ENCODE measurements around the gene ATIC.

Gene ATIC

DNA sequence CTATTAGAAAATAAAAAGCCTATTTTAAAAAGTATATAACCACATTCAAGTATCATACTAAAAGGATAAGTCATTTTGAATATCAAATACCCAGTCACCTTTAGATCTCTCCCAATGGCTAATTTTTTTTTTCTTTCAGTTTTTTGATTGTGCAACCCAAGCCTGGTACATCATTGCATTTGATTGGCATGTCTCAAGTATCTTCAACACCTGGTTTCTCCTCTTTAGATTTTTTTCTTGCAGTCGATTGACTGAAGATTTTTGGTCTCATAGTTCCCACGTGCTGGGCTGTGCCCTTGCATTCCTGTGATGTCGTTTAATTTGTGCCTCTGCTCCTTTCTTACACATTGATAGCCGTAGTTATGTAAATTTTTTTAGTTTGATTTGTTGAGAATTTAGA, 40.7 kb downstream of the ATIC start:
- ATAC-seq, result no peak
- TF ChIP-seq ZC3H10 (CRISPR knock-in tag; IDR thresholded peaks at IDR 0.05), result no peak
- TF ChIP-seq, protein P1, sequence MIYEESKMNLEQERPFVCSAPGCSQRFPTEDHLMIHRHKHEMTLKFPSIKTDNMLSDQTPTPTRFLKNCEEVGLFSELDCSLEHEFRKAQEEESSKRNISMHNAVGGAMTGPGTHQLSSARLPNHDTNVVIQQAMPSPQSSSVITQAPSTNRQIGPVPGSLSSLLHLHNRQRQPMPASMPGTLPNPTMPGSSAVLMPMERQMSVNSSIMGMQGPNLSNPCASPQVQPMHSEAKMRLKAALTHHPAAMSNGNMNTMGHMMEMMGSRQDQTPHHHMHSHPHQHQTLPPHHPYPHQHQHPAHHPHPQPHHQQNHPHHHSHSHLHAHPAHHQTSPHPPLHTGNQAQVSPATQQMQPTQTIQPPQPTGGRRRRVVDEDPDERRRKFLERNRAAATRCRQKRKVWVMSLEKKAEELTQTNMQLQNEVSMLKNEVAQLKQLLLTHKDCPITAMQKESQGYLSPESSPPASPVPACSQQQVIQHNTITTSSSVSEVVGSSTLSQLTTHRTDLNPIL (CRISPR knock-in tag; IDR thresholded peaks at IDR 0.05; ENCODE audit: low read depth), result no peak
- TF ChIP-seq, protein P2, sequence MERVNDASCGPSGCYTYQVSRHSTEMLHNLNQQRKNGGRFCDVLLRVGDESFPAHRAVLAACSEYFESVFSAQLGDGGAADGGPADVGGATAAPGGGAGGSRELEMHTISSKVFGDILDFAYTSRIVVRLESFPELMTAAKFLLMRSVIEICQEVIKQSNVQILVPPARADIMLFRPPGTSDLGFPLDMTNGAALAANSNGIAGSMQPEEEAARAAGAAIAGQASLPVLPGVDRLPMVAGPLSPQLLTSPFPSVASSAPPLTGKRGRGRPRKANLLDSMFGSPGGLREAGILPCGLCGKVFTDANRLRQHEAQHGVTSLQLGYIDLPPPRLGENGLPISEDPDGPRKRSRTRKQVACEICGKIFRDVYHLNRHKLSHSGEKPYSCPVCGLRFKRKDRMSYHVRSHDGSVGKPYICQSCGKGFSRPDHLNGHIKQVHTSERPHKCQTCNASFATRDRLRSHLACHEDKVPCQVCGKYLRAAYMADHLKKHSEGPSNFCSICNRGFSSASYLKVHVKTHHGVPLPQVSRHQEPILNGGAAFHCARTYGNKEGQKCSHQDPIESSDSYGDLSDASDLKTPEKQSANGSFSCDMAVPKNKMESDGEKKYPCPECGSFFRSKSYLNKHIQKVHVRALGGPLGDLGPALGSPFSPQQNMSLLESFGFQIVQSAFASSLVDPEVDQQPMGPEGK (CRISPR knock-in tag; IDR thresholded peaks at IDR 0.05; ENCODE audit: borderline replicate concordance), result no peak
- no peak for TF ChIP-seq ESRRG (CRISPR knock-in tag; IDR thresholded peaks at IDR 0.05)
- TF ChIP-seq ZNF70 (CRISPR knock-in tag; IDR thresholded peaks at IDR 0.05), result no peak
- TF ChIP-seq ISL1 (CRISPR knock-in tag; IDR thresholded peaks at IDR 0.05), result no peak
- no peak for TF ChIP-seq PPARA (CRISPR knock-in tag; IDR thresholded peaks at IDR 0.05; ENCODE audit: borderline replicate concordance)
- TF ChIP-seq ZNF565 (CRISPR knock-in tag; conservative IDR thresholded peaks at IDR 0.05; ENCODE audit: low read depth), result no peak
- TF ChIP-seq TCF4 (CRISPR knock-in tag; IDR thresholded peaks at IDR 0.05; ENCODE audit: borderline replicate concordance), result no peak
- no peak for TF ChIP-seq GLIS3 (CRISPR knock-in tag; IDR thresholded peaks at IDR 0.05)
- TF ChIP-seq BACH2 (CRISPR knock-in tag; IDR thresholded peaks at IDR 0.05; ENCODE audit: borderline replicate concordance), result no peak
- no peak for TF ChIP-seq TOX (CRISPR knock-in tag; IDR thresholded peaks at IDR 0.05; ENCODE audit: borderline replicate concordance)
- TF ChIP-seq ZFP30 (CRISPR knock-in tag; IDR thresholded peaks at IDR 0.05), result no peak
- TF ChIP-seq, protein P3, sequence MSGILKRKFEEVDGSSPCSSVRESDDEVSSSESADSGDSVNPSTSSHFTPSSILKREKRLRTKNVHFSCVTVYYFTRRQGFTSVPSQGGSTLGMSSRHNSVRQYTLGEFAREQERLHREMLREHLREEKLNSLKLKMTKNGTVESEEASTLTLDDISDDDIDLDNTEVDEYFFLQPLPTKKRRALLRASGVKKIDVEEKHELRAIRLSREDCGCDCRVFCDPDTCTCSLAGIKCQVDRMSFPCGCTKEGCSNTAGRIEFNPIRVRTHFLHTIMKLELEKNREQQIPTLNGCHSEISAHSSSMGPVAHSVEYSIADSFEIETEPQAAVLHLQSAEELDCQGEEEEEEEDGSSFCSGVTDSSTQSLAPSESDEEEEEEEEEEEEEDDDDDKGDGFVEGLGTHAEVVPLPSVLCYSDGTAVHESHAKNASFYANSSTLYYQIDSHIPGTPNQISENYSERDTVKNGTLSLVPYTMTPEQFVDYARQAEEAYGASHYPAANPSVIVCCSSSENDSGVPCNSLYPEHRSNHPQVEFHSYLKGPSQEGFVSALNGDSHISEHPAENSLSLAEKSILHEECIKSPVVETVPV (CRISPR knock-in tag; IDR thresholded peaks at IDR 0.05), result no peak
- no peak for TF ChIP-seq ARNTL (CRISPR knock-in tag; IDR thresholded peaks at IDR 0.05; ENCODE audit: borderline replicate concordance, low read depth)

DNA sequence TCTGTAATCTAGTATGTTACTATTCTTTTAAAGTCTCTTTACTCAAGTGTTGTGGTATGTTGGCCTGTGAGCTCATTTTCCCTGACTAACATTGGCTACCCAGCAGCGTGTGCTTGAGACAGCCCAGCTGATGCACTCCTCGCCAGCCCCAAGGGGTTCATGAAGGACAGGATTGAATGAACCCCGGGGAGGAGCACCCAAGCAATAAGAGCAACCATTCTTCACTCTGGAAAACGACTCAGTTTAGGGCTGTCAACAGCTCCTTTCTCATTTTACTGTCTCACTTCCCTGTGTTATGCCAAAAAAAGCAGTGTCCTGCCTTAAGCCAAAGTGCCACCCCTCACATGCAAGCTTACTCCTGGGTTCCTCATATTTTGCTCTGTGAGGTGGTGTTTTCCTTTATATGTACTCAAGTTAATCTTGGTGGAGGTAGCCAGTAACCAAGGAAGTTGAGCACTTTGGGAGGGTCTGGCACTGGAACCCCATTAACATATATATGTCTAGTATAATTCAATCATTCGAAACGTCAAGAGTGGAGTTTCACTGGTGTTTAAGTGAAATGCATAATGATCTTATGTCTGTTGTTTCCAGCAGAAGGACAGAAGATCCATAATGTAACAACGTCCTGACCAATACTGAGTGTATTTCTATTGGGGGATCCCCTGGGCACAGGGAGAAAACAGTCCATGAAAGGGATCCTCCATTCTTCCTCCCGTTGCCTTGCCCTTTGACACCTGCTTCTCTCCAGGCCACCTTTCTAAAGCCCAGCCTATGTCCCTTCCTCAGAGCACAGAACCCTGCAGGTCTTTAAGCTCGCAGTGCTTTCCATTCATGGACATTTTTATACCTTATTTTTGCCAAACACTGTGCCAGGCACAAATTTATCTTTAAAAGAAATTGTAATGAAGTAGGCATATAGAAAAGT, 43.2 kb downstream of the ATIC start:
- ATAC-seq, result no peak; the same call in 2 of the 3 replicates
- TF ChIP-seq, protein P2 (CRISPR knock-in tag; IDR thresholded peaks at IDR 0.05; ENCODE audit: borderline replicate concordance), result no peak
- TF ChIP-seq TCF4 (CRISPR knock-in tag; IDR thresholded peaks at IDR 0.05; ENCODE audit: borderline replicate concordance) (no peak), PPARA (CRISPR knock-in tag; IDR thresholded peaks at IDR 0.05; ENCODE audit: borderline replicate concordance) (no peak), SNAI2 (CRISPR knock-in tag; IDR thresholded peaks at IDR 0.05) (no peak), GLIS3 (CRISPR knock-in tag; IDR thresholded peaks at IDR 0.05) (no peak), TOX (CRISPR knock-in tag; IDR thresholded peaks at IDR 0.05; ENCODE audit: borderline replicate concordance) (no peak), ZNF70 (CRISPR knock-in tag; IDR thresholded peaks at IDR 0.05) (no peak), ESRRG (CRISPR knock-in tag; IDR thresholded peaks at IDR 0.05) (no peak), CSDC2 (CRISPR knock-in tag; IDR thresholded peaks at IDR 0.05) (no peak), ISL1 (CRISPR knock-in tag; IDR thresholded peaks at IDR 0.05) (no peak), BACH2 (CRISPR knock-in tag; IDR thresholded peaks at IDR 0.05; ENCODE audit: borderline replicate concordance) (no peak), ZFP3 (CRISPR knock-in tag; IDR thresholded peaks at IDR 0.05) (no peak), ZNF565 (CRISPR knock-in tag; conservative IDR thresholded peaks at IDR 0.05; ENCODE audit: low read depth) (no peak), ZFP30 (CRISPR knock-in tag; IDR thresholded peaks at IDR 0.05) (no peak), OSR1 (CRISPR knock-in tag; IDR thresholded peaks at IDR 0.05) (no peak), ZC3H10 (CRISPR knock-in tag; IDR thresholded peaks at IDR 0.05) (no peak), ZNF8 (CRISPR knock-in tag; IDR thresholded peaks at IDR 0.05) (no peak)
- TF ChIP-seq, protein P3 (CRISPR knock-in tag; IDR thresholded peaks at IDR 0.05), result no peak
- TF ChIP-seq, protein P4, sequence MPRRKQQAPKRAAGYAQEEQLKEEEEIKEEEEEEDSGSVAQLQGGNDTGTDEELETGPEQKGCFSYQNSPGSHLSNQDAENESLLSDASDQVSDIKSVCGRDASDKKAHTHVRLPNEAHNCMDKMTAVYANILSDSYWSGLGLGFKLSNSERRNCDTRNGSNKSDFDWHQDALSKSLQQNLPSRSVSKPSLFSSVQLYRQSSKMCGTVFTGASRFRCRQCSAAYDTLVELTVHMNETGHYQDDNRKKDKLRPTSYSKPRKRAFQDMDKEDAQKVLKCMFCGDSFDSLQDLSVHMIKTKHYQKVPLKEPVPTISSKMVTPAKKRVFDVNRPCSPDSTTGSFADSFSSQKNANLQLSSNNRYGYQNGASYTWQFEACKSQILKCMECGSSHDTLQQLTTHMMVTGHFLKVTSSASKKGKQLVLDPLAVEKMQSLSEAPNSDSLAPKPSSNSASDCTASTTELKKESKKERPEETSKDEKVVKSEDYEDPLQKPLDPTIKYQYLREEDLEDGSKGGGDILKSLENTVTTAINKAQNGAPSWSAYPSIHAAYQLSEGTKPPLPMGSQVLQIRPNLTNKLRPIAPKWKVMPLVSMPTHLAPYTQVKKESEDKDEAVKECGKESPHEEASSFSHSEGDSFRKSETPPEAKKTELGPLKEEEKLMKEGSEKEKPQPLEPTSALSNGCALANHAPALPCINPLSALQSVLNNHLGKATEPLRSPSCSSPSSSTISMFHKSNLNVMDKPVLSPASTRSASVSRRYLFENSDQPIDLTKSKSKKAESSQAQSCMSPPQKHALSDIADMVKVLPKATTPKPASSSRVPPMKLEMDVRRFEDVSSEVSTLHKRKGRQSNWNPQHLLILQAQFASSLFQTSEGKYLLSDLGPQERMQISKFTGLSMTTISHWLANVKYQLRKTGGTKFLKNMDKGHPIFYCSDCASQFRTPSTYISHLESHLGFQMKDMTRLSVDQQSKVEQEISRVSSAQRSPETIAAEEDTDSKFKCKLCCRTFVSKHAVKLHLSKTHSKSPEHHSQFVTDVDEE (CRISPR knock-in tag; IDR thresholded peaks at IDR 0.05), result no peak
- TF ChIP-seq, protein P5, sequence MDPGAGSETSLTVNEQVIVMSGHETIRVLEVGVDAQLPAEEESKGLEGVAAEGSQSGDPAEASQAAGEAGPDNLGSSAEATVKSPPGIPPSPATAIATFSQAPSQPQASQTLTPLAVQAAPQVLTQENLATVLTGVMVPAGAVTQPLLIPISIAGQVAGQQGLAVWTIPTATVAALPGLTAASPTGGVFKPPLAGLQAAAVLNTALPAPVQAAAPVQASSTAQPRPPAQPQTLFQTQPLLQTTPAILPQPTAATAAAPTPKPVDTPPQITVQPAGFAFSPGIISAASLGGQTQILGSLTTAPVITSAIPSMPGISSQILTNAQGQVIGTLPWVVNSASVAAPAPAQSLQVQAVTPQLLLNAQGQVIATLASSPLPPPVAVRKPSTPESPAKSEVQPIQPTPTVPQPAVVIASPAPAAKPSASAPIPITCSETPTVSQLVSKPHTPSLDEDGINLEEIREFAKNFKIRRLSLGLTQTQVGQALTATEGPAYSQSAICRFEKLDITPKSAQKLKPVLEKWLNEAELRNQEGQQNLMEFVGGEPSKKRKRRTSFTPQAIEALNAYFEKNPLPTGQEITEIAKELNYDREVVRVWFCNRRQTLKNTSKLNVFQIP (CRISPR knock-in tag; IDR thresholded peaks at IDR 0.05; ENCODE audit: borderline replicate concordance, low read depth), result no peak

All from SK-N-SH treated with all-trans-retinoic acid at 6 μM for 48 hours (cell line).